Skeletal muscle satellite cell (primary cell): Measurements from ENCODE around the gene DNMT1. TPM values are rescaled to one million over a fixed set of nuclear protein-coding genes. Genes with fewer than 3 reads are reported as not detected.

ENCODE experiments used
- H3K27me3 ChIP-seq: 2 replicates; pipeline ENCODE4 v1.7.0; 2013; ENCODE audit warnings: low read length; ENCODE audit not compliant: control insufficient read depth, insufficient read depth
- H3K36me3 ChIP-seq: 2 replicates; pipeline ENCODE4 v1.7.0; 2013; ENCODE audit warnings: mild to moderate bottlenecking, control low read depth, low read length; ENCODE audit not compliant: insufficient read depth
- H3K4me1 ChIP-seq: 2 replicates; pipeline ENCODE4 v1.7.0; 2013; ENCODE audit warnings: low read length; ENCODE audit not compliant: control insufficient read depth, insufficient read depth
- H3K4me2 ChIP-seq: 2 replicates; pipeline ENCODE4 v1.7.0; 2013; ENCODE audit warnings: mild to moderate bottlenecking, low read length
- H3K4me3 ChIP-seq: 2 replicates; pipeline ENCODE4 v1.7.0; 2013; ENCODE audit warnings: low read length
- H3K9ac ChIP-seq: 2 replicates; pipeline ENCODE4 v1.7.0; 2013; ENCODE audit warnings: mild to moderate bottlenecking, low read depth, low read length, moderate library complexity
- H3K9me3 ChIP-seq: replicated peaks from 2 replicates; pipeline ENCODE4 v1.7.0; 2013; ENCODE audit warnings: mild to moderate bottlenecking, control low read depth, low read length
- small RNA-seq: library from RNA; depleted of rRNA; stranded (forward); fragments of <200 nt; gene quantifications from one replicate; pipeline ENCODE3, GENCODE V24; 2012

DNMT1 gene

DNA sequence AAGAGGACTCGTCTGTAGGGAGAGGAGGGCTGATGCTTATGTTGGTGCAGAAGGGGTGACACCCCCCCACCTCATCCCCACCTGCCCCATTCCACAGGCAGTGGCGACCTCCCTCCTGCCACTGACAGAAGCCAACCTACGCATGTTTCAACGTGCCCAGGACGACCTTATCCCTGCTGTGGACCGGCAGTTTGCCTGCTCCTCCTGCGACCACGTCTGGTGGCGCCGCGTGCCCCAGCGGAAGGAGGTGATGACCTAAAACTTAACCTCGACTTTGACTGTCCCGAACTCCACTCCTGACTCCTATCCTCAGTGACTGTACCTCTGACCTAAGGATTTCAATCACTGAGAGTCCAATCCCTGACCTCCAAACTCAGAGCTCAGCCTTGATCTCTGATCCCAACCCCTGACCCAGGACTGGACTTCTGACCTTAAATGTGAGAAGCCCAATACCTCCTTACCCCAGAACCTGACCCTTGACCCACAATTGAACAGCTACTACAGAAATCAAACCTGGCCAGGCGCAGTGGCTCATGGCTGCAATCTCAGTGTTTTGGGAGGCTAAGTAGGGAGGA lies 104.9 kb downstream of the DNMT1 start:
- H3K4me1 ChIP-seq: no peaks in the 10 kb centered on the region
- H3K36me3 ChIP-seq: peaks cover 22% of the 10 kb centered on the region
- no peaks in the 10 kb centered on the region for H3K27me3 ChIP-seq
- H3K9ac ChIP-seq: no peak overlapping the region
- no peak overlapping the region for H3K4me3 ChIP-seq
- no peak overlapping the region for H3K4me2 ChIP-seq
- H3K9me3 ChIP-seq: no peaks in the 10 kb centered on the region

DNA sequence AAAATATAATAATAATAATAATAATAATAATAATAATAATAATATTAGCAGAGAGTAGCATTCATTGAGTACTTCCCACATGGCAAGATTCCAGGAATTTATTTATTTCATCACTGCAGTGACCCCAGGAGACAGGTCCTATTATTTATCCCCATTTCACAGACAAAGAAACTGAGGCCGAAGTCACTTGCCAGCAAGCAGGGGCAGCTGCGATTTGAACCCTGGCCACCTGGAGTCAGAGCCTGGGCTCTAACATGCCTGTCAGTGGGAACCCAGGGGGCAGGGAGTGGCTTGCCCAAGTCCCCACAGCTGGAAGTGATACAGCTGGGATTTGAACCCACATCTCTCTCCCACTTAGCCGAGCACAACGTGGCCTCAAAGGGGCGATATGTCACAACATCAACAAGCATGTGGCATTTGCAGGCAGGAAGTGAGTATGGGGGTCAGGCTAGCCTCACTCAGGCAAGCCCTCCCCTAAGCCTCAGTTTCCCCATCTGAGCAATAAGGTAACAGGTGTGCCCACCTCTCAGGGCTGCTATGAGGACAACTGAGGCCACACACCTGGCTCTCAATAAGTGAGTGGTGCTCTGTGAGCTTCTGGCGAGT lies 105.7 kb downstream of the DNMT1 start:
- H3K27me3 ChIP-seq: no peaks in the 10 kb centered on the region
- H3K9me3 ChIP-seq: no peaks in the 10 kb centered on the region
- no peak overlapping the region for H3K4me3 ChIP-seq
- peaks cover 22% of the 10 kb centered on the region for H3K36me3 ChIP-seq
- H3K4me2 ChIP-seq: no peak overlapping the region
- H3K4me1 ChIP-seq: no peaks in the 10 kb centered on the region
- no peak overlapping the region for H3K9ac ChIP-seq

DNA sequence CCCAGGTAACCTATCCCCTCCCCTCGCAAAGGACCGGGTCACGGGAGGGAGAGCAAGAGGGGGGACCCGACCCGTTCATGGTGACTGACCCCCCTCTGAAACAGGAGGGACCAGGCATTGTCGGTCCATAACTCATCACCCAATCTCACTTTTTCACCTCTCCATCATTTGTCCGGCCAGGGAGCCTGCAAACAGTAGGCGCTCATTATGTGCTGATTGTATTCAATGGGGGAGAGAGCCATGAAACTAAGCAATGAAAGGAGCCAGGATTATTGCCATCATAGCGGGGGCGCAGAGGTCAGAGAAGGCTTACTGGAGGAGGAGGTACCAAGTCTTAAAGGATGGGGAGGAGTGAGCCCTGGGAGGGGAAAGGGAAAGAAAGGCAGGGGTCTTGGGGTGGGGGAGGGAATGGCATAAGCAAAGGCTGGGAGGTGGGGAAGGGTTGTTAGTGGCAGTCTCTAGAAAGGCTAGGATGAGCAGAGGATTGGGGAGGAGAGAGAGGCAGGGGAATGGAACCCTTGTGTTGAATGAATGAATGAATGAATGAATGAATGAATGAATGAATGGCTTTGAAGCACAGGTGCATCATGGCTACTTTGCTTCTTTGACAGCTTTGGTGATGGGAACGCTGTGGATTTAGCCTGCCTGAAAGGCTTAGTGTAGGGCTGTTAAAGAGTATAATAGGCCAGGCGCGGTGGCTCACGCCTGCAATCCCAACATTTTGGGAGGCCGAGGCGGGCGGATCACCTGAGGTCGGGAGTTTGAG lies 107.3 kb downstream of the DNMT1 start:
- H3K9me3 ChIP-seq: no peaks in the 10 kb centered on the region
- no peaks in the 10 kb centered on the region for H3K27me3 ChIP-seq
- H3K36me3 ChIP-seq: peaks cover 18% of the 10 kb centered on the region
- no peaks in the 10 kb centered on the region for H3K4me1 ChIP-seq
- peak overlapping the region; percentile 99 for H3K4me2 ChIP-seq
- H3K9ac ChIP-seq: no peak overlapping the region
- peak overlapping the region; percentile 92 for H3K4me3 ChIP-seq

DNA sequence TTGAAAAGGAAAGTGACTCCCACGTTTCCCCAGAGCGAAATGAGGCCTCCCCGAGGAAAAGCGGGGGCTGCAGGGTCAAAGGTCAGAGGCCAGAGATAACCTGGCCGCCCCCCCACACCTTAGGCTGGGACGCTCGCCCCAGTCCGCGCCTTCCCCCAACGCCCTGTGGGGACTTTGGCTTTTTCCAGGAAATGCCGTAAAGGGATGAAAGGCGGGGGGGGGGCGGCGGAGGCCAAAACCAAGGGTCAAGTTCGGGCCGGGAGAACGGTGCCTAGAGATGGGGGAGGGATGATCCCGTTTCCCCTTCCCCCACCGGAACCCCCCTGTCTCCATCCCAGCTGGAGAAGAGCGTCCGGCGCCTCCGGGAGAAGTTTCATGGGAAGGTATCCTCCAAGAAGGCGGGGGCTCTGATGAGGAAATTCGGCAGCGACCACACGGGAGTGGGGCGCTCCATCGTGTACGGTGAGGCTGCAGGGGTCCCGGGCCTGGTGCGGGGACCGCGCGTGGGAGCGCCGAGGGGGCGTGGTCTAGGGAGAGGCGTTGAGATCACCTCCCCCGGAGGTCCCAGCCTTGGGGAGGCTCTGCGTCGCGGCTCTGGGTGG lies 108.1 kb downstream of the DNMT1 start:
- H3K36me3 ChIP-seq: peaks cover 15% of the 10 kb centered on the region
- H3K9me3 ChIP-seq: no peaks in the 10 kb centered on the region
- peak overlapping the region; percentile 92 for H3K4me3 ChIP-seq
- no peaks in the 10 kb centered on the region for H3K27me3 ChIP-seq
- peak overlapping the region; percentile 94 for H3K9ac ChIP-seq
- peak overlapping the region; percentile 99 for H3K4me2 ChIP-seq
- no peaks in the 10 kb centered on the region for H3K4me1 ChIP-seq

DNA sequence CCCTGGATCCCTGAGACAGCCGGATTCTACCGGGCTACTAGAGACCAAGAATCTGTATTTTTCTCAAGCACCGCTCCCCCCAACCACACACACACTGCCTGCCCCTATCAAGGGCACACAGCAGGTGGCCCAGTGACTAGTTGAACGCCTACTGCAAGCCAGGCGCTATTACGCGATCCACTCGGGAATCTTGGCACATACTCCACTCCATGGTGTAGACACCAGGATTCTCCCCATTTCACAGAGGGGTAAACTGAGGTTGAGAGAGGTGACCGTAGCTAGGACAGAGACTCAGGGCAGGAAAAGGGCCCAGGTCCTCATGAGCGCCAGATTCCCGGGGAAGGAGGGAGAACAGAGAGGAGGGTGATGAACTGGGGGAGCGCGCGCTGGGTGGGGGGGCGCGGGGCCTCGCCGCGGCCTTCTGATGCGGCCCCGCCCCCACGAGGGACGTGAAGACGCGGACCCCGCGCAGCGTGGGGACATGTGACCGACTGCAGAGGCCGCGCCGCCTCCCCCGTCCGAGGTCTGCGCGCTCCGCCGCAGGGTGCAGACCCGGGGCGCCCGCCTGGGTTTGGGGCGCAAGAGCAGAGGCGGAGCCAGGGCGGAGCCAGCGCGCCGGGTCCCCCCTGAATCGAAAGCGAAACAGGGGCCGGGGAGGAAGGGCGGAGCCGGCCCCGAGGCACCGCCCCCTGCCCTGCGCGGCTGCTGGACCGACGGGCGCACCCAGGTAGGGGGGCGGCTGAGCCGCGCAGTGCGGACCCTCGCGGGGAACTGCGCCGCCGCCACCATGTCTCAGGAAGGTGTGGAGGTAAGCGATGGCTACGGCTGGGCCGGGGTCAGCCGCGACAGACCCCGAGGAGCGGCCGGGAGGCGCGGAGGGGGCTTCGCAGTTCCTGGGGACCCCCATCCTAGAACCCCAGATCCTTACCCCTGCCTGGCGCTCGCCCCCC lies 108.8 kb downstream of the DNMT1 start, which contains the start of gene SHFL:
Gene SHFL, plus strand, starts transcription at position 677 of the 950 bp plus-strand sequence. Its CDS starts 111 bp downstream, at position 788.
- H3K9ac ChIP-seq: peak within 1 kb of the TSS; percentile 94
- no peaks in the 10 kb centered on the region for H3K4me1 ChIP-seq
- peaks cover 15% of the 10 kb centered on the region for H3K36me3 ChIP-seq
- H3K4me2 ChIP-seq: peak within 1 kb of the TSS; percentile 99
- no peaks in the 10 kb centered on the region for H3K9me3 ChIP-seq
- H3K4me3 ChIP-seq: peak within 1 kb of the TSS; percentile 92
- no peaks in the 10 kb centered on the region for H3K27me3 ChIP-seq

DNA sequence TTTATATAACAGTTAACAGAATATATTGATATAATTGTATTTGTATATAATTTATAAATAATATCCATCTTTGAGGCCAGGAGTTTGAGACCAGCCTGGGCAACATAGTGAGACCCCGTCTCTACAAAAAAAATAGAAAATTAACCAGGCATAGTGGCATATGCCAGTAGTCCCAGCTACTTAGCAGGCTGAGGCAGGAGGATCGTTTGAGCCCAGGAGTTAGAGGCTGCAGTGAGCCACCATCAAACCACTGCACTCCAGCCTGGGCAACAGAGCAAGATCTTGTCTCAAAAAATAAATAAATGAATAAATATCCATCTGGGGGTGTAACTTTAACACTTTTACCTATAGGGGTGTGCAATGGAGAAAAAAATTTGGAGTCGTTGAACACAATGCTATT lies 110.0 kb downstream of the DNMT1 start:
- H3K4me1 ChIP-seq: no peaks in the 10 kb centered on the region
- H3K4me2 ChIP-seq: no peak overlapping the region
- H3K9ac ChIP-seq: no peak overlapping the region
- H3K4me3 ChIP-seq: no peak overlapping the region
- H3K9me3 ChIP-seq: no peaks in the 10 kb centered on the region
- H3K27me3 ChIP-seq: peaks cover 3% of the 10 kb centered on the region
- H3K36me3 ChIP-seq: peaks cover 11% of the 10 kb centered on the region

DNA sequence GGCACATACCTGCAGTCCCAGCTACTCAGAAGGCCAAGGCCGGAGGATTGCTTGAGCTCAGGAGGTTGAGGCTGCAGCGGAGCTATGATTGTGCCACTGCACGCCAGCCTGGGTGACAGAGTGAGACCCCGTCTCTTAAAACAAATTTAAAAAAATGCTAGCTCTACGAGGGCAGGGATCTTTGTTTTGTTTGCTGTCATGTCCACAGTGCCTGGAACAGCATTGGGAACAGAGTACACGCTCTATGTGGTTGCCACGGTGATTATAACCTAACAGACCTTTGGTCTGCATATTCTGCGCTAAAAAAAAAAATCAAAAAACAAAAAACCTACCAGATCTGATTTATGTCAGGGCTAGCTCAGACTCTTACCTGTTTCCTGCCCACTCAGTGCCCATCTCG lies 110.8 kb downstream of the DNMT1 start:
- peaks cover 3% of the 10 kb centered on the region for H3K36me3 ChIP-seq
- no peaks in the 10 kb centered on the region for H3K9me3 ChIP-seq
- no peak overlapping the region for H3K9ac ChIP-seq
- H3K27me3 ChIP-seq: peaks cover 3% of the 10 kb centered on the region
- no peak overlapping the region for H3K4me3 ChIP-seq
- H3K4me1 ChIP-seq: no peaks in the 10 kb centered on the region
- no peak overlapping the region for H3K4me2 ChIP-seq

Small RNA genes lying within 50 kb of the gene (small RNA-seq; reads per million reads assigned to genes)
- gene MIR4322 (not detected), gene SNORD105 (25.9 reads per million, percentile 94 among the genes with 10 or more reads in this experiment), gene SNORD105B (229 reads per million, percentile 98 among the genes with 10 or more reads in this experiment)
